NCI-H1092 (cell line): ENCODE data around the gene ATP6V0D1.
A peak's percentile ranks its signal among the peaks of the same experiment; 100 is the strongest.

Source experiments
- DNase-seq: peaks from one replicate; lab custom pipeline; 2025; lab: John Stamatoyannopoulos, UW

Gene ATP6V0D1

GRCh38 chr16:67463059-67463458, 17.9 kb downstream of the ATP6V0D1 start:
- DNase-seq = no peak

- no peak for DNase-seq
These were observed 18.7 kb downstream of the ATP6V0D1 start for GRCh38 chr16:67462279-67462655.

GRCh38 chr16:67461600-67462278, 19.2 kb downstream of the ATP6V0D1 start:
- no peak for DNase-seq

- DNase-seq = no peak
These were observed 20.0 kb downstream of the ATP6V0D1 start for GRCh38 chr16:67460961-67461360.

GRCh38 chr16:67460168-67460567, 20.8 kb downstream of the ATP6V0D1 start:
- DNase-seq = no peak

GRCh38 chr16:67459861-67460150, 21.2 kb downstream of the ATP6V0D1 start:
- DNase-seq = no peak

GRCh38 chr16:67459066-67459860, 21.7 kb downstream of the ATP6V0D1 start:
- no peak for DNase-seq

DNA sequence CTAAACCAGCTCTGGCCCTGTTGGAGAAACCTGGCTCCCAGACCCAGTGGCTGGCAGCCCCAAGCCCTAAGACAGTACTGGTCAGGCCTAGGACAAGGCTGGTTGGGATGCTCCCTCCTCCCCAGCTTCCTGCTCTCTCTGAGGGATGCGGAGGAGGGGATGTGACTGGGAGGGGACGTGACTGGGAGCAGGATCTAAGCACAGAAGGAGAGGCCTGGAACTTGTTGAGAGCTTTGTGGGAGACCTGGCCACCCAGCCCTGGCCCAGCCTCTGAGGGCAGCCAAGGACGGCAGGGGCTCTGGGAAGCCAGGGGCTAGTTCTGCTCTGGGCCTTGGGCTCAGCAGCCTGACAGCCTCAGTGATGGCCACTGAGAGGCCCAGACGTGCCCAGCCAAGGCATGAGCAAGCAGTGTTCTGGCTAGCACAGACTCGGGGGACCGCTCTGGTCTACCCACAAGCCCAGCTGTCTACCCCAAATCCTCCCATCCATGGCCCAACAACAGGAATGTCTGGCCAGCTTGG, 22.8 kb downstream of the ATP6V0D1 start:
- no peak for DNase-seq

- no peak for DNase-seq
These were observed 23.3 kb downstream of the ATP6V0D1 start for GRCh38 chr16:67457611-67458010.

GRCh38 chr16:67456391-67457081, 24.4 kb downstream of the ATP6V0D1 start:
- no peak for DNase-seq

DNA sequence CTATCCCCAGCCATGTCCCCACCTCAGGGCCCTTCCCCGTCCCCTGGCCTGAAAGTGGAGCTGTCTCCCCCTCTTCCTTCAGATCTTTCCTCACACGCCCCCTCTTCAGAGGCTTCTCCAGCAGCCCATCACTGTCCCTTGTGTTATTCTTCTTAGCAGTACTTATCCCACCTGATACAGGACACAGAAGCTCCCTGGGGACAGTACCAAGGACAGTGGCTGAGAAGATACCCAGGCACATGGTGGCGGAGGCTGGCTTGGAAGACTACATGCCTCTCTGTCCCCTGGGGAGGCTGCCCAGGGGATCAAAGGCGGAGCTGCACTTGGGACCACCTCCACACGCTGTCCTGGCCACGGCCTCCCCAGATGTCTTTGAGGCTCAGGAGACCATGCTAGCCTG, 26.1 kb downstream of the ATP6V0D1 start:
- DNase-seq = no peak

- DNase-seq = no peak
These were observed 26.9 kb downstream of the ATP6V0D1 start for GRCh38 chr16:67454104-67454503.

DNA sequence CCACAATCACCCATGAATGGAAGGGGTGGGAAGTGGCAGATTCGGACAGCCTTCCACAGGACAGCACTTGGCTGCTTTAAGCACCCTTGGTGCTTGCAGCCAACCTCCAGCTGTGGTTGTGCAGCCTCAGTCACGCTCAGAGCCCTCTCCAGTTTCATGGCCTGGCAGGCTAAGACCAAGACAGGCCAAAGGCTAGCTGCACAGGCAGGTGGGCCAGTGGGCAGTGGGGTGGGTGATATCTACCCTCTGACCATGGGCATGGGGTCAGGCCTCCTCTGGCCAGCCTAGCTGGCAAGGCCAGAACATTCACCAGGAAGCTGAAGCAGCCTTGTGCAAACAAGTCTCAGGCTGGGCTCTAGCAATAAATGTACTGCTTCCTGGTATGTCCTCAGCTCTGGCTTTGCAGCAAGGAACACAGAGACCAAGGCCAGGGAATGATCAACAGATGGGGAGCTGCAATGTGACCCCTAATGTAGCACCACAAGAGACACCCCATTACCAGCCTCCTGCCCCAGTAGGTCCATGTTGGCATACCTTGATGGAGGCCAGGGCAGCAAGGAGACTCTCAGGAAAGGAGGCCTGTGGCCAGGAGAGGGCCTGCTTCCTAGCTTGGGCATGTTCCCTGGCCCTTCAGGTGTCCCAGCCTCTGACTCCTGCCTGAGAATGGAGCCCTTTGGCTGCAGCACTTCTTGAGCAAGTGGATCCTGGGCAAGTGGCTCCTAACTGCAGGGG, 29.1 kb downstream of the ATP6V0D1 start:
- DNase-seq = no peak

- DNase-seq = no peak
These were observed 29.8 kb downstream of the ATP6V0D1 start for GRCh38 chr16:67451061-67451703.

- no peak for DNase-seq
These were observed 31.2 kb downstream of the ATP6V0D1 start for GRCh38 chr16:67449739-67450138.

GRCh38 chr16:67449336-67449735, 31.6 kb downstream of the ATP6V0D1 start:
- DNase-seq = peak; percentile 66

- DNase-seq = no peak
These were observed 32.4 kb downstream of the ATP6V0D1 start for GRCh38 chr16:67448580-67448979.

DNA sequence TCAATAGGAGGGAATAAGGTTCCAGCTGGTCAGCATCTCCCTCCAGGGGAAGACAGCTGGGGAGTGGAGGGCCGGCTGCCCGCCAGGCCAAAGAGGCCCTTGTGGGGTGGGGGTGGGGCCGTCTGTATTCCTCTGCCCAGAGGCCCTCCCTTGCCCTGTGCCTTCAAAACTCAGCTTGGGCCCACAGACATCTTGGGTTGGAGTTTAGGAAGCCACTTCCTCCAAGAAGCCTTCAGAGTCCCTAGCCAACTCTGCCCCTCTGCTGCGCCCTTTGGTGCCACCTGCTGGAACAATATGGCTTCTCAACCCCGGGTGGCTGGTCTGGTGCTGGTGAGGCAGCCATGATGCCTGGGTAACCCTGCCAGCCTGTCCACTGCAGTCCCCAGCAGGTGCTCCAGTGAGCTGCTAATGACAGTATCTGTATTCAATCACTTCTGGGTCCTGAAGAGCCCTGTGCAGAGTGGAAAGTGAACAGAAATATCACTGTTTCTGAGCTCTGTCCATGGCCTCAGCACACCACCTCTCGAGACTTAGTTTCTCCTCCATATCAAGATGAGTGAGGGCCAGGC, 33.4 kb downstream of the ATP6V0D1 start:
- DNase-seq = no peak

GRCh38 chr16:67446968-67447507, 33.9 kb downstream of the ATP6V0D1 start:
- no peak for DNase-seq

GRCh38 chr16:67445913-67446907, 34.7 kb downstream of the ATP6V0D1 start:
- DNase-seq = no peak
